Liver (tissue), 9 donors: ENCODE data around the gene KLHL30. TPM values are rescaled to one million over a fixed set of nuclear protein-coding genes. Genes with fewer than 3 reads are reported as not detected.

ENCODE experiments used
- DNase-seq: peaks from one replicate; pipeline ENCODE4 v3.0.0-alpha.2; 2017; ENCODE audit warnings: low spot score
- H3K27ac ChIP-seq, 2 donors: one replicate each; pipeline ENCODE4 v1.7.0; 2013; ENCODE audit warnings: inconsistent platforms in 2 of 2, low read length in 2 of 2, control low read depth in 1 of 2, low read depth in 1 of 2, mild to moderate bottlenecking in 1 of 2
- H3K27me3 ChIP-seq, 4 donors: one replicate each; pipeline versions ENCODE4 v1.6.1 to v1.7.0; 2013; ENCODE audit warnings: low read length in 3 of 4, inconsistent platforms in 1 of 4, mild to moderate bottlenecking in 1 of 4, moderate library complexity in 1 of 4; ENCODE audit not compliant: control insufficient read depth in 4 of 4, insufficient read depth in 4 of 4
- H3K36me3 ChIP-seq, 4 donors: one replicate each; pipeline versions ENCODE4 v1.6.1 to v1.7.0; 2013; ENCODE audit warnings: low read length in 3 of 4, mild to moderate bottlenecking in 3 of 4, low read depth in 1 of 4, moderate library complexity in 1 of 4; ENCODE audit not compliant: control insufficient read depth in 4 of 4, insufficient read depth in 3 of 4
- H3K4me1 ChIP-seq, 4 donors: one replicate each; pipeline versions ENCODE4 v1.6.1 to v1.7.0; 2013; ENCODE audit warnings: low read length in 3 of 4, mild to moderate bottlenecking in 3 of 4, moderate library complexity in 1 of 4; ENCODE audit not compliant: control insufficient read depth in 4 of 4, insufficient read depth in 4 of 4
- H3K4me3 ChIP-seq, 3 donors: one replicate each; pipeline versions ENCODE4 v1.6.1 to v1.7.0; 2013; ENCODE audit warnings: low read length in 3 of 3, control low read depth in 1 of 3, low read depth in 1 of 3, mild to moderate bottlenecking in 1 of 3
- H3K9ac ChIP-seq, 2 donors: one replicate each; pipeline ENCODE4 v1.7.0; 2013; ENCODE audit warnings: low read length in 2 of 2, mild to moderate bottlenecking in 2 of 2, moderate library complexity in 2 of 2, control low read depth in 1 of 2, low read depth in 1 of 2
- H3K9me3 ChIP-seq, 4 donors: one replicate each; pipeline versions ENCODE4 v1.6.1 to v1.7.0; 2013; ENCODE audit warnings: low read length in 3 of 4; ENCODE audit not compliant: control insufficient read depth in 4 of 4
- ATF3 ChIP-seq: IDR thresholded peaks from 2 replicates; pipeline ENCODE4 v1.6.1; 2016; ENCODE audit warnings: antibody characterized with exemption
- EGR1 ChIP-seq, 2 donors: IDR thresholded peaks; 2 replicates each; pipeline ENCODE4 v1.6.1; 2016 to 2018; ENCODE audit warnings: antibody characterized with exemption in 2 of 2, low read depth in 2 of 2
- FOXA1 ChIP-seq: IDR thresholded peaks from 2 replicates; pipeline ENCODE4 v1.6.1; 2016; ENCODE audit warnings: antibody characterized with exemption
- FOXA2 ChIP-seq: IDR thresholded peaks from 2 replicates; pipeline ENCODE4 v1.6.1; 2016; ENCODE audit warnings: antibody characterized with exemption
- GABPA ChIP-seq, 2 donors: IDR thresholded peaks in 1 of 2; conservative IDR thresholded peaks in 1 of 2; 2 replicates each; pipeline ENCODE4 v1.6.1; 2016; ENCODE audit warnings: antibody characterized with exemption in 2 of 2, mild to moderate bottlenecking in 1 of 2, moderate library complexity in 1 of 2
- HNF4A ChIP-seq, 2 donors: conservative IDR thresholded peaks; 2 replicates each; pipeline ENCODE4 v1.6.1; 2016; ENCODE audit warnings: antibody characterized with exemption in 2 of 2, mild to moderate bottlenecking in 2 of 2
- HNF4G ChIP-seq: IDR thresholded peaks from 2 replicates; pipeline ENCODE4 v1.6.1; 2016; ENCODE audit warnings: antibody characterized with exemption
- JUND ChIP-seq, 2 donors: IDR thresholded peaks; 2 replicates each; pipeline ENCODE4 v1.6.1; 2016; ENCODE audit warnings: antibody characterized with exemption in 2 of 2
- MAX ChIP-seq: IDR thresholded peaks from 2 replicates; pipeline ENCODE4 v1.6.1; 2016; ENCODE audit warnings: antibody characterized with exemption
- NR2F2 ChIP-seq: IDR thresholded peaks from 2 replicates; pipeline ENCODE4 v1.6.1; 2016; ENCODE audit warnings: antibody characterized with exemption
- RAD21 ChIP-seq, 2 donors: IDR thresholded peaks; 2 replicates each; pipeline ENCODE4 v1.6.1; 2016; ENCODE audit warnings: antibody characterized with exemption in 2 of 2, mild to moderate bottlenecking in 2 of 2
- REST ChIP-seq: IDR thresholded peaks from 2 replicates; pipeline ENCODE4 v1.6.1; 2016; ENCODE audit warnings: antibody characterized with exemption, mild to moderate bottlenecking
- RXRA ChIP-seq, 2 donors: IDR thresholded peaks; 2 replicates each; pipeline ENCODE4 v1.6.1; 2017 to 2018; ENCODE audit warnings: antibody characterized with exemption in 2 of 2, mild to moderate bottlenecking in 1 of 2
- SP1 ChIP-seq: IDR thresholded peaks from 2 replicates; pipeline ENCODE4 v1.6.1; 2018; ENCODE audit warnings: antibody characterized with exemption, mild to moderate bottlenecking
- TAF1 ChIP-seq: conservative IDR thresholded peaks from 2 replicates; pipeline ENCODE4 v1.6.1; 2016; ENCODE audit warnings: antibody characterized with exemption, mild to moderate bottlenecking
- YY1 ChIP-seq: IDR thresholded peaks from 2 replicates; pipeline ENCODE4 v1.6.1; 2016; ENCODE audit warnings: antibody characterized with exemption, mild to moderate bottlenecking
- ZBTB33 ChIP-seq: IDR thresholded peaks from 2 replicates; pipeline ENCODE4 v1.6.1; 2016; ENCODE audit warnings: antibody characterized with exemption
- WGBS: extraction: QIAGEN DNeasy Blood & Tissue Kit; methylation state at CpG from one replicate; pipeline ENCODE4 v1.1.7; 2013; 5-methylcytosine and 5-hydroxymethylcytosine counted together
- polyA plus RNA-seq, 2 donors: library from polyadenylated mRNA; stranded (reverse) in 1 of 2; unstranded in 1 of 2; fragments of 200-250 nt in 1 of 2; fragments of >200 nt in 1 of 2; fragmentation: Nextera tagmentation in 1 of 2; extraction: Ambion mirVana in 1 of 2; gene quantifications; one replicate each; pipeline versions ENCODE4 v1.2.1 to v1.2.3, GENCODE V29; 2013 to 2015
- total RNA-seq, 2 donors: library from RNA; depleted of rRNA; stranded (reverse); fragments of >200 nt; gene quantifications; one replicate each; pipeline ENCODE4 v1.2.3, GENCODE V29; 2014
- TF ChIP-seq, protein P1 (sequence below): fragments of 150-350 bp; IDR thresholded peaks from 2 replicates; pipeline ENCODE4 v1.5.1; 2017; ENCODE audit warnings: improper control_type of control experiment, low read depth, low read length; ENCODE audit not compliant: missing input control
- donor health status: healthy.
- donor health status: healthy.
- donor health status: healthy.
- donor health status: healthy.
- donor health status: healthy.

The KLHL30 gene
- total and polyA plus RNA-seq, 4 donors = 0.05 to 0.08 TPM; not detected in 2

GRCh38 chr2:238172439-238172838, 34.0 kb downstream of the KLHL30 start:
- Histone ChIP-seq H3K9ac (no peak overlapping the region), H3K4me3 (no peak overlapping the region), H3K36me3 (peaks cover 0 to 54% (median 22%) of the 10 kb centered on the region in 4 donors), H3K9me3 (no peaks in the 10 kb centered on the region), H3K27me3 (no peaks in the 10 kb centered on the region), H3K27ac (no peak overlapping the region), H3K4me1 (peaks cover 7 to 14% (median 11%) of the 10 kb centered on the region in 4 donors)
- TF ChIP-seq, protein P1, sequence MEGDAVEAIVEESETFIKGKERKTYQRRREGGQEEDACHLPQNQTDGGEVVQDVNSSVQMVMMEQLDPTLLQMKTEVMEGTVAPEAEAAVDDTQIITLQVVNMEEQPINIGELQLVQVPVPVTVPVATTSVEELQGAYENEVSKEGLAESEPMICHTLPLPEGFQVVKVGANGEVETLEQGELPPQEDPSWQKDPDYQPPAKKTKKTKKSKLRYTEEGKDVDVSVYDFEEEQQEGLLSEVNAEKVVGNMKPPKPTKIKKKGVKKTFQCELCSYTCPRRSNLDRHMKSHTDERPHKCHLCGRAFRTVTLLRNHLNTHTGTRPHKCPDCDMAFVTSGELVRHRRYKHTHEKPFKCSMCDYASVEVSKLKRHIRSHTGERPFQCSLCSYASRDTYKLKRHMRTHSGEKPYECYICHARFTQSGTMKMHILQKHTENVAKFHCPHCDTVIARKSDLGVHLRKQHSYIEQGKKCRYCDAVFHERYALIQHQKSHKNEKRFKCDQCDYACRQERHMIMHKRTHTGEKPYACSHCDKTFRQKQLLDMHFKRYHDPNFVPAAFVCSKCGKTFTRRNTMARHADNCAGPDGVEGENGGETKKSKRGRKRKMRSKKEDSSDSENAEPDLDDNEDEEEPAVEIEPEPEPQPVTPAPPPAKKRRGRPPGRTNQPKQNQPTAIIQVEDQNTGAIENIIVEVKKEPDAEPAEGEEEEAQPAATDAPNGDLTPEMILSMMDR = no peak
- TF ChIP-seq FOXA2 (no peak), ATF3 (no peak), RXRA (IDR thresholded peaks at IDR 0.05) (no peak), MAX (no peak), RAD21 (IDR thresholded peaks at IDR 0.05) (no peak), JUND (IDR thresholded peaks at IDR 0.05) (no peak), YY1 (no peak), FOXA1 (no peak), HNF4A (conservative IDR thresholded peaks at IDR 0.05) (no peak), REST (no peak), ZBTB33 (no peak), EGR1 (IDR thresholded peaks at IDR 0.05; ENCODE audit: low read depth in 2 of 2) (no peak), NR2F2 (no peak), GABPA (IDR thresholded peaks at IDR 0.05 in 1 of 2, conservative IDR thresholded peaks at IDR 0.05 in 1 of 2) (no peak), TAF1 (no peak), SP1 (no peak), HNF4G (no peak)
- 91% methylated on average over 14 of the region's 14 CpGs for WGBS
- DNase-seq = no peak
